H1 (cell line): ENCODE measurements around the gene CC2D1B.

Source experiments
- BRCA1 ChIP-seq: IDR thresholded peaks from 2 replicates; pipeline ENCODE4 v1.6.1; 2012; ENCODE audit warnings: low read depth, low read length, improper control_type of control experiment
- CEBPB ChIP-seq: IDR thresholded peaks from 2 replicates; pipeline ENCODE4 v1.6.1; 2012; ENCODE audit warnings: low read depth, low read length
- CHD2 ChIP-seq: IDR thresholded peaks from 2 replicates; pipeline ENCODE4 v1.6.1; 2012; ENCODE audit warnings: low read length, improper control_type of control experiment
- EP300 ChIP-seq, 2 experiments: IDR thresholded peaks; 1 replicate in 1 of 2; 2 replicates in 1 of 2; pipeline ENCODE4 v1.6.1; 2011 to 2012; ENCODE audit warnings: low read depth in 2 of 2, low read length in 2 of 2, mild to moderate bottlenecking in 2 of 2, borderline replicate concordance in 1 of 2, inconsistent platforms in 1 of 2, moderate library complexity in 1 of 2
- HDAC2 ChIP-seq, 2 experiments: fragments of 300-600 bp in 1 of 2; sonication (generic) in 1 of 2; IDR thresholded peaks; 2 replicates each; pipeline ENCODE4 v1.6.1; 2011 to 2012; ENCODE audit warnings: low read depth in 2 of 2, low read length in 2 of 2, mild to moderate bottlenecking in 2 of 2, moderate library complexity in 2 of 2, borderline replicate concordance in 1 of 2, inconsistent platforms in 1 of 2
- JUN ChIP-seq: IDR thresholded peaks from 2 replicates; pipeline ENCODE4 v1.6.1; 2011; ENCODE audit warnings: low read depth, mild to moderate bottlenecking, improper control_type of control experiment, low read length
- KDM5A ChIP-seq: fragments of 200-600 bp; IDR thresholded peaks from 2 replicates; pipeline ENCODE4 v1.7.1; 2012; ENCODE audit warnings: mild to moderate bottlenecking, low read length, inconsistent platforms, mixed read lengths
- MAFK ChIP-seq: IDR thresholded peaks from 2 replicates; pipeline ENCODE4 v1.6.1; 2012; ENCODE audit warnings: low read depth, mild to moderate bottlenecking, improper control_type of control experiment, low read length
- POLR2A ChIP-seq, 2 experiments: IDR thresholded peaks; 1 replicate in 1 of 2; 2 replicates in 1 of 2; pipeline ENCODE4 v1.6.1; 2011; ENCODE audit warnings: low read depth in 2 of 2, low read length in 2 of 2, mild to moderate bottlenecking in 2 of 2; ENCODE audit errors: control extremely low read depth in 1 of 2
- POLR2AphosphoS5 ChIP-seq: IDR thresholded peaks from 2 replicates; pipeline ENCODE4 v1.6.1; 2011; ENCODE audit warnings: low read depth, low read length
- TF ChIP-seq, protein P1 (sequence below), 3 experiments: IDR thresholded peaks; 1 replicate in 2 of 3; 2 replicates in 1 of 3; pipeline versions ENCODE4 v1.5.1 to v1.6.1; 2011; ENCODE audit warnings: low read length in 3 of 3, mild to moderate bottlenecking in 3 of 3, inconsistent platforms in 2 of 3, low read depth in 1 of 3, moderate library complexity in 1 of 3; ENCODE audit not compliant: insufficient read depth in 1 of 3; ENCODE audit errors: control extremely low read depth in 1 of 3

DNA sequence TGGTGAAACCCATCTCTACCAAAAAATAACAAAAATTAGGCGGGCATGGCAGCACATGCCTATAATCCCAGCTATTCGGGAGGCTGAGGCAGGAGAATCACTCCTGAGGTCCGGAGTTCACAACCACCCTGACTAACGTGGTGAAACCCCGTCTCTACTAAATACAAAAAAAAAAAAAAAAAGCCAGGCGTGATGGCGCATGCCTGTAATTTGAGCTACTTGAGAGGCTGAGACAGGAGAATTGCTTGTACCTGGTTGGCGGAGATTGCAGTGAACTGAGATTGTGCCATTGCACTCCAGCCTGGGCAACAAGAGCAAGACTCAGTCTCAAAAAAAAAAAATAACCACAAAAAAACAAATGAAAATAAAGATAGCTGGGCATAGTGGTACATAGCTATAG, 42.3 kb downstream of the CC2D1B start:
- TF ChIP-seq, protein P1, sequence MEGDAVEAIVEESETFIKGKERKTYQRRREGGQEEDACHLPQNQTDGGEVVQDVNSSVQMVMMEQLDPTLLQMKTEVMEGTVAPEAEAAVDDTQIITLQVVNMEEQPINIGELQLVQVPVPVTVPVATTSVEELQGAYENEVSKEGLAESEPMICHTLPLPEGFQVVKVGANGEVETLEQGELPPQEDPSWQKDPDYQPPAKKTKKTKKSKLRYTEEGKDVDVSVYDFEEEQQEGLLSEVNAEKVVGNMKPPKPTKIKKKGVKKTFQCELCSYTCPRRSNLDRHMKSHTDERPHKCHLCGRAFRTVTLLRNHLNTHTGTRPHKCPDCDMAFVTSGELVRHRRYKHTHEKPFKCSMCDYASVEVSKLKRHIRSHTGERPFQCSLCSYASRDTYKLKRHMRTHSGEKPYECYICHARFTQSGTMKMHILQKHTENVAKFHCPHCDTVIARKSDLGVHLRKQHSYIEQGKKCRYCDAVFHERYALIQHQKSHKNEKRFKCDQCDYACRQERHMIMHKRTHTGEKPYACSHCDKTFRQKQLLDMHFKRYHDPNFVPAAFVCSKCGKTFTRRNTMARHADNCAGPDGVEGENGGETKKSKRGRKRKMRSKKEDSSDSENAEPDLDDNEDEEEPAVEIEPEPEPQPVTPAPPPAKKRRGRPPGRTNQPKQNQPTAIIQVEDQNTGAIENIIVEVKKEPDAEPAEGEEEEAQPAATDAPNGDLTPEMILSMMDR (IDR thresholded peaks at IDR 0.05; ENCODE audit: control extremely low read depth in 1 of 3, insufficient read depth in 1 of 3, low read depth in 1 of 3, low read length in 3 of 3), result no peak
- TF ChIP-seq CEBPB, result no peak
- TF ChIP-seq EP300 (IDR thresholded peaks at IDR 0.05; ENCODE audit: borderline replicate concordance in 1 of 2, low read depth in 2 of 2, low read length in 2 of 2), result no peak
- no peak for TF ChIP-seq POLR2A (IDR thresholded peaks at IDR 0.05; ENCODE audit: control extremely low read depth in 1 of 2, low read depth in 2 of 2, low read length in 2 of 2)
- TF ChIP-seq HDAC2 (IDR thresholded peaks at IDR 0.05; ENCODE audit: borderline replicate concordance in 1 of 2, low read depth in 2 of 2, low read length in 2 of 2), result no peak
- TF ChIP-seq POLR2AphosphoS5, result no peak
- no peak for TF ChIP-seq JUN
- no peak for TF ChIP-seq KDM5A
- no peak for TF ChIP-seq BRCA1
- TF ChIP-seq CHD2, result no peak
- TF ChIP-seq MAFK, result no peak
